IMR-90 (cell line): ENCODE results near the gene VEPH1. TPM values are rescaled to one million over a fixed set of nuclear protein-coding genes. Genes with fewer than 3 reads are reported as not detected.

Experiments used
- ATAC-seq: fragments of 200-7000 bp; cut with Tn5 transposase; 2 replicates; pipeline ENCODE4 v1.9.1; 2020; ENCODE audit warnings: low read depth, mild to moderate bottlenecking, moderate library complexity
- BruUV-seq: library from RNA; stranded (reverse); fragments of 400-500 nt; replicated peaks from 2 replicates; lab custom pipeline; 2021; lab: Mats Ljungman, UMichigan
- CTCF ChIA-PET: fragments of 300-600 bp; formaldehyde crosslinking; extraction: SDS; loops from one replicate; lab custom pipeline; 2021; ENCODE audit warnings: antibody characterized with exemption; lab: Yijun Ruan, JAX
- POLR2A ChIA-PET: fragments of 300-600 bp; sonication (Branson Sonifier 250); formaldehyde crosslinking; loops from one replicate; lab custom pipeline; 2022; ENCODE audit warnings: antibody characterized with exemption; ENCODE audit not compliant: unreplicated experiment; lab: Charles Lee
- DNase-seq: peaks from one replicate; pipeline ENCODE4 v3.0.0; 2013
- H2AFZ ChIP-seq: replicated peaks from 2 replicates; pipeline ENCODE3; 2013; ENCODE audit warnings: low read length, mild to moderate bottlenecking; ENCODE audit not compliant: poor library complexity
- H2AK5ac ChIP-seq: 2 replicates; pipeline ENCODE4 v1.6.1; 2013; ENCODE audit warnings: low read depth, low read length, inconsistent platforms
- H2AK9ac ChIP-seq: replicated peaks from 2 replicates; pipeline ENCODE3; 2013; ENCODE audit warnings: mild to moderate bottlenecking, low read depth, low read length, moderate library complexity; ENCODE audit not compliant: poor library complexity
- H2BK120ac ChIP-seq: 2 replicates; pipeline ENCODE4 v1.6.1; 2013; ENCODE audit warnings: low read depth, low read length, inconsistent platforms
- H2BK15ac ChIP-seq: 3 replicates; pipeline ENCODE4 v1.6.1; 2013; ENCODE audit warnings: low read depth, low read length, inconsistent platforms
- H2BK20ac ChIP-seq: 2 replicates; pipeline ENCODE4 v1.6.1; 2013; ENCODE audit warnings: low read depth, mild to moderate bottlenecking, inconsistent platforms, low read length, moderate library complexity
- H2BK5ac ChIP-seq: 2 replicates; pipeline ENCODE4 v1.6.1; 2013; ENCODE audit warnings: mild to moderate bottlenecking, low read depth, low read length, inconsistent platforms; ENCODE audit not compliant: poor library complexity, severe bottlenecking
- H3K14ac ChIP-seq: replicated peaks from 2 replicates; pipeline ENCODE4 v1.6.1; 2013; ENCODE audit warnings: low read depth, low read length, inconsistent platforms
- H3K18ac ChIP-seq: 2 replicates; pipeline ENCODE4 v1.6.1; 2013; ENCODE audit warnings: low read depth, low read length, control low read depth
- H3K23ac ChIP-seq: 2 replicates; pipeline ENCODE4 v1.6.1; 2013; ENCODE audit warnings: low read depth, low read length, inconsistent platforms
- H3K27ac ChIP-seq: 2 replicates; pipeline ENCODE4 v1.5.1; 2013; ENCODE audit warnings: mild to moderate bottlenecking, control low read depth, low read length; ENCODE audit not compliant: insufficient read depth
- H3K27me3 ChIP-seq: 2 replicates; pipeline ENCODE4 v1.6.1; 2013; ENCODE audit warnings: low read length; ENCODE audit not compliant: control insufficient read depth, insufficient read depth
- H3K36me3 ChIP-seq: 2 replicates; pipeline ENCODE4 v1.6.1; 2013; ENCODE audit warnings: low read length, mixed read lengths; ENCODE audit not compliant: control insufficient read depth, insufficient read depth
- H3K4ac ChIP-seq: 2 replicates; pipeline ENCODE4 v1.6.1; 2013; ENCODE audit warnings: low read depth, low read length, inconsistent platforms
- H3K4me1 ChIP-seq: 2 replicates; pipeline ENCODE4 v1.6.1; 2013; ENCODE audit warnings: low read length, mixed read lengths; ENCODE audit not compliant: control insufficient read depth, insufficient read depth
- H3K4me2 ChIP-seq: 2 replicates; pipeline ENCODE4 v1.6.1; 2013; ENCODE audit warnings: low read depth, mild to moderate bottlenecking, control low read depth, low read length, moderate library complexity
- H3K4me3 ChIP-seq: 2 replicates; pipeline ENCODE4 v1.5.1; 2013; ENCODE audit warnings: low read depth, mild to moderate bottlenecking, control low read depth, low read length, moderate library complexity; ENCODE audit not compliant: insufficient read depth
- H3K56ac ChIP-seq: 2 replicates; pipeline ENCODE4 v1.6.1; 2013; ENCODE audit warnings: low read length, inconsistent platforms; ENCODE audit not compliant: insufficient read depth; ENCODE audit errors: extremely low read depth
- H3K79me1 ChIP-seq, 2 experiments: 2 replicates each; pipeline ENCODE4 v1.6.1; 2013; ENCODE audit warnings: low read length in 2 of 2, inconsistent platforms in 1 of 2, low read depth in 1 of 2
- H3K9ac ChIP-seq: 2 replicates; pipeline ENCODE4 v1.6.1; 2013; ENCODE audit warnings: low read depth, low read length, control low read depth
- H3K9me1 ChIP-seq: 2 replicates; pipeline ENCODE4 v1.6.1; 2013; ENCODE audit warnings: low read length, inconsistent platforms; ENCODE audit not compliant: insufficient read depth
- H3K9me3 ChIP-seq: 2 replicates; pipeline ENCODE4 v1.6.1; 2013; ENCODE audit warnings: low read length; ENCODE audit not compliant: control insufficient read depth, insufficient read depth
- H4K20me1 ChIP-seq: 2 replicates; pipeline ENCODE4 v1.6.1; 2013; ENCODE audit warnings: low read length, inconsistent platforms; ENCODE audit not compliant: insufficient read depth
- H4K5ac ChIP-seq: 2 replicates; pipeline ENCODE4 v1.6.1; 2013; ENCODE audit warnings: mild to moderate bottlenecking, low read depth, low read length, control low read depth
- H4K8ac ChIP-seq, 2 experiments: 2 replicates each; pipeline ENCODE4 v1.6.1; 2013; ENCODE audit warnings: low read depth in 2 of 2, low read length in 2 of 2, control low read depth in 1 of 2, inconsistent platforms in 1 of 2
- H4K91ac ChIP-seq: 2 replicates; pipeline ENCODE4 v1.6.1; 2013; ENCODE audit warnings: low read depth, low read length, inconsistent platforms; ENCODE audit not compliant: insufficient read depth
- CEBPB ChIP-seq: IDR thresholded peaks from 2 replicates; pipeline ENCODE4 v1.6.1; 2012; ENCODE audit warnings: low read depth, low read length, improper control_type of control experiment
- FOS ChIP-seq: fragments of 150-350 bp; IDR thresholded peaks from 2 replicates; pipeline ENCODE4 v1.6.1; 2016; ENCODE audit warnings: low read depth, low read length
- RAD21 ChIP-seq: IDR thresholded peaks from 2 replicates; pipeline ENCODE4 v1.6.1; 2012; ENCODE audit warnings: low read length, improper control_type of control experiment
- RCOR1 ChIP-seq: IDR thresholded peaks from 2 replicates; pipeline ENCODE4 v1.6.1; 2012; ENCODE audit warnings: mild to moderate bottlenecking, low read length, improper control_type of control experiment; ENCODE audit not compliant: insufficient replicate concordance
- WGBS, 2 experiments: methylation state at CpG; one replicate each; pipeline versions ENCODE4 v1.1.5 to v1.1.7; 2013; ENCODE audit warnings: missing lambda C conversion rate in 2 of 2; ENCODE audit not compliant: insufficient read length in 1 of 2; ENCODE audit errors: extremely low coverage in 2 of 2; 5-methylcytosine and 5-hydroxymethylcytosine counted together
- dilution Hi-C: fragments of 300-500 bp; cut with HindIII; formaldehyde crosslinking; loops from one replicate; pipeline ENCODE4 v1.14.3; 2018; ENCODE audit warnings: low sequenced_read_pairs; ENCODE audit not compliant: unreplicated experiment
- in situ Hi-C: fragments of 300-500 bp; cut with MboI; formaldehyde crosslinking; loops from 3 replicates; pipeline ENCODE4 v1.14.3; 2019; ENCODE audit warnings: low sequenced_read_pairs, inconsistent platforms, mixed read lengths
- intact Hi-C: fragments of 100-400 bp; cut with micrococcal nuclease; formaldehyde crosslinking; loops from 2 replicates; pipeline ENCODE4 v1.10.0; 2022
- polyA plus RNA-seq, 3 experiments: library from polyadenylated mRNA; depleted of rRNA; stranded (reverse); fragments of >200 nt; gene quantifications; 2 replicates each; pipeline ENCODE4 v1.2.3, GENCODE V29; 2012; ENCODE audit warnings: low replicate concordance in 1 of 3
- total RNA-seq: library from RNA; depleted of rRNA; stranded (reverse); fragments of >200 nt; gene quantifications from 2 replicates; pipeline ENCODE4 v1.2.3, GENCODE V29; 2012
- TF ChIP-seq, protein P1 (sequence below): conservative IDR thresholded peaks from 2 replicates; pipeline ENCODE4 v1.5.1; 2012; ENCODE audit warnings: mild to moderate bottlenecking, low read depth, low read length, improper control_type of control experiment

VEPH1 gene
- total and polyA plus RNA-seq, 2 of the 4 experiments (the other 2 are of a cell fraction) = 30.5 to 130 TPM

DNA sequence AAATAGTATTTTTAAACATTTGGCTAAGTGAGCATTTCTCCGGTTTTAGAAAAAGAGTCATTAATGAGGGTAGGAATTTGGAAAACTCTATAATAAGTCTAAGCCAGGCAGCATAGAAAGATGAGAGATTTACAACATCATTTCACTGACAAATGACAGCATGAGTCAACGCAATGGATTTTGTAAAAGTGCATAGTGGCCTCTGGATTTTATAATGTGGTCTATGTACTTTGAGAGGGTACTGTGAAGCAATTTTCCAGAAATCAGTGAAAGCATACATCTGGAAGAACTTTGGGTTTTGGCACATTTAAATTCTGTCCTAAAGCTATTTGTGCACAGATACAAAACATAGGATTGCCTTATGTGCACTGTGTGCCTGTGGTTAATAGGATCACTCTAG, 212.4 kb downstream of the VEPH1 start:
- intact Hi-C loops = no loop called here
- dilution Hi-C loops = no loop called here
- Histone ChIP-seq H2BK20ac (no peak overlapping the region), H3K4me2 (no peak overlapping the region), H3K9me1 (peaks cover 9% of the 10 kb centered on the region; the same call in 1 of the 2 replicates), H3K4me3 (no peak overlapping the region), H2BK120ac (no peak overlapping the region), H2AK5ac (no peak overlapping the region), H3K23ac (no peak overlapping the region), H3K4me1 (peaks cover 16% of the 10 kb centered on the region), H4K8ac (no peak overlapping the region), H3K9me3 (no peaks in the 10 kb centered on the region), H3K14ac (no peak overlapping the region), H3K36me3 (no peaks in the 10 kb centered on the region), H4K20me1 (no peaks in the 10 kb centered on the region), H3K27ac (no peak overlapping the region), H3K4ac (no peak overlapping the region), H3K18ac (no peak overlapping the region), H2AK9ac (no peak overlapping the region), H3K79me1 (no peaks in the 10 kb centered on the region), H4K5ac (no peak overlapping the region), H3K56ac (no peak overlapping the region), H3K9ac (no peak overlapping the region), H2BK15ac (no peak overlapping the region), H4K91ac (no peak overlapping the region), H3K27me3 (no peaks in the 10 kb centered on the region), H2AFZ (no peak overlapping the region), H2BK5ac (no peak overlapping the region)
- no CpG with 5 or more reads among the region's 2 CpGs for WGBS, 2 experiments
- DNase-seq (peak; percentile 63), ATAC-seq (peak; percentile 46)
- POLR2A ChIA-PET = no interaction called here
- BruUV-seq = no TSS peak
- TF ChIP-seq, protein P1, sequence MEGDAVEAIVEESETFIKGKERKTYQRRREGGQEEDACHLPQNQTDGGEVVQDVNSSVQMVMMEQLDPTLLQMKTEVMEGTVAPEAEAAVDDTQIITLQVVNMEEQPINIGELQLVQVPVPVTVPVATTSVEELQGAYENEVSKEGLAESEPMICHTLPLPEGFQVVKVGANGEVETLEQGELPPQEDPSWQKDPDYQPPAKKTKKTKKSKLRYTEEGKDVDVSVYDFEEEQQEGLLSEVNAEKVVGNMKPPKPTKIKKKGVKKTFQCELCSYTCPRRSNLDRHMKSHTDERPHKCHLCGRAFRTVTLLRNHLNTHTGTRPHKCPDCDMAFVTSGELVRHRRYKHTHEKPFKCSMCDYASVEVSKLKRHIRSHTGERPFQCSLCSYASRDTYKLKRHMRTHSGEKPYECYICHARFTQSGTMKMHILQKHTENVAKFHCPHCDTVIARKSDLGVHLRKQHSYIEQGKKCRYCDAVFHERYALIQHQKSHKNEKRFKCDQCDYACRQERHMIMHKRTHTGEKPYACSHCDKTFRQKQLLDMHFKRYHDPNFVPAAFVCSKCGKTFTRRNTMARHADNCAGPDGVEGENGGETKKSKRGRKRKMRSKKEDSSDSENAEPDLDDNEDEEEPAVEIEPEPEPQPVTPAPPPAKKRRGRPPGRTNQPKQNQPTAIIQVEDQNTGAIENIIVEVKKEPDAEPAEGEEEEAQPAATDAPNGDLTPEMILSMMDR = no peak
- TF ChIP-seq RCOR1 (no peak), FOS (no peak), RAD21 (no peak), CEBPB (peak; percentile 67)
- in situ Hi-C loops = no loop called here
- CTCF ChIA-PET = no interaction called here
